Middle frontal gyrus (tissue), 1 donor: ENCODE measurements around the gene POLK.
"Not testable (repeated sequence)": the region's sequence is repeated elsewhere in the genome, so short reads cannot be mapped to it uniquely, and the experiment has no call there.

Experiments used
- DNase-seq: peaks from one replicate; pipeline ENCODE4 v3.0.0-alpha.2; 2015; ENCODE audit warnings: low spot score; ENCODE audit errors: extremely low spot score

Gene POLK

GRCh38 chr5:75511435-75512382 lies at the start of gene POLK, which contains the start of gene CERT1:
Gene POLK (plus strand): TSS chr5:75511891.
Gene CERT1 (minus strand): TSS chr5:75511629. CDS start chr5:75511207, 422 bp downstream.
- peak; percentile 97 for DNase-seq

DNA sequence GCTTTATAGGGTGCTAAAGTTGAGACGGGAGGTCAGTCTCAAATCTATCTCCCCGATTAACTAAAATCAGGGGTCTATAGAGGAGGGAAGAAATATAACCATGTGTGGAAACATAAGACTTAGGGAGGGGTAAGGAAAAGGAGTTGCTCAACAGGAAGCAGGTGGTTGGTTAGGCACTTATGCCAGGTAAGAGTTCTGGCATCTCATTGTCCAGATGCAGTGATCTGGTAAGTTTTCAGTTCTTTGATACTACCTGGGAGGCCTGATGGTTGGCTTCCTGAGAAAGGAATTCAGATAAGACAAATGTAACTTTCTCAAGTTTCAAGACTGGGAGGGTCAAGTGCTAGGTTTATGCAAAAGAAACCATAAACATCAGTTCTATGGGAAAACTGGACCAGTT lies 48.0 kb upstream of the POLK start:
- DNase-seq, result no peak

- no peak for DNase-seq
Observed at GRCh38 chr5:75465480-75465879, 46.2 kb upstream of the POLK start.

- DNase-seq, result no peak
Observed at GRCh38 chr5:75466006-75466716, 45.5 kb upstream of the POLK start.

DNA sequence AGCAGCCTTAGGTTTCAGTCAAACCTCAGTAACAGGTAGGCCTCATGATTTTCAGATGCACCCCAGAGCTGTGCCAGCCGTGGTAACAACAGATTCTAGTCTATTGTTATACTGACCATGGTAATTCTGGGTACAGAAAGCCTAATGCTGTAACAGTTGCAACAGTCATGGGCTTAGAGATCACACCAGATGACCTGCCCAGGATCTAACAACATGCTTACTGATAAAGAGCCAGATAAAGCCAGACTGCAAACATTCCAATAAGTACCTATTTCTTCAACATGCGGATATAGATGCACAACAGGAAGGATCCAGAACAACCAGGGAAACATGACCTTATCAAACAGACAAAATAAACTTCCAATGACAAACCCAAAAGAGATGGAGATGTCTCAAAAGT lies 43.1 kb upstream of the POLK start:
- no peak for DNase-seq

GRCh38 chr5:75469017-75469416 lies 42.7 kb upstream of the POLK start:
- no peak for DNase-seq

GRCh38 chr5:75471193-75471592 lies 40.5 kb upstream of the POLK start:
- no peak for DNase-seq

- no peak for DNase-seq
Observed at GRCh38 chr5:75472973-75473372, 38.7 kb upstream of the POLK start.

DNA sequence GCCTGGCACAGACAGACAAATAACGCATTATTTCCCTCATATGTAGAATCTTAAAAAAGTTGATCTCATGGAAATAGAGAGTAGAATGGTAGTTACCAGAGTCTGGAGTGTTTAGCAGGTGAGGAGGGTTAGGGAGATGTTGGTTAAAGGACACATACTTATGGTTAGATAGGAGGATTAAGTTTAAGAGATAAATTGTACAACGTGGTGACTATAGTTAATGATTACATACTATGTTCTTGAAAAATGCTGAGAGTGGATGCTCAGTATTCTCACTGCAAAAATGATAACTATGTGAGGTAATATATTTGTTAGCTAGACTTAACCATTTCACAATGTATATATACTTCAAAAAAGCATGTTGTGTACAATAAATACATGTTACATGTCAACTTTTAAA lies 38.2 kb upstream of the POLK start:
- DNase-seq, result no peak

DNA sequence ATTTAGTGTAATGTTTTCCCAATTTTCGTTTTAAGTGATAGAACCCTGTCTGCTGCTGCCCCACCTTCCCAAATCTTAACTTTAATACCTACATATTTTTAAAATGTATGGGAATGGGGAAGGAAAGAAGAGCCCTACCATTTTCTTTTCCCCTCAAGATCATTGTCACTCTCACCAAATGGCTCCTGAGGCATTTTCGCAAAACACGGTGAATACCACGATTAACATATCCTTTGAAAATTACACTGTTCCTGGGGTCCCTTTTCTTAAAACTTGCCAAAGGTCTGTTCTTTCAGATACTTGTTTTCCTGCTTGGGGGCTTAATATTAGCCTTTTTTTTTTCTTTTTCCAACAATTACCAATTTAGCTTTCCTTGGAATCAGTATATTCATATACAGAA lies 36.3 kb upstream of the POLK start:
- DNase-seq, result no peak

GRCh38 chr5:75481024-75481423 lies 30.7 kb upstream of the POLK start:
- no peak for DNase-seq

DNA sequence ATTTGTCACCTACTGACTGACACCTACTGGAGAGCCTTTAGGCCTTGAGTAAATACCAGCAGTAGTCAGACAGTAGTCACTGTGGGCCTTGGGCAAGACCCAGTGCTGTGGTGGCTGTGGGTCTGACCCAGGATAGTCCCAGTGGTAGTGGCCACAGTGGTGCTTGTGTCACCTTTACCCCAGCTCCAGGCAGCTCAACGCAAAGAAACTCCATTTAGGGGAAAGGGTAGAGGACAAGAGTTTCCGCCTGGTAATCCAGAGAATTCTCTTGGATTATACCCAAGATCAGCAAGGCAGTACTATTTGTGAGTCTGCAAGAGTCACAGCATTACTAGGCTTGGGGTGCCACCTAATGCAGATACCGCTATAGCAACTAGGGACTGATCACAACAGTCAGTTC lies 29.2 kb upstream of the POLK start:
- no peak for DNase-seq

DNA sequence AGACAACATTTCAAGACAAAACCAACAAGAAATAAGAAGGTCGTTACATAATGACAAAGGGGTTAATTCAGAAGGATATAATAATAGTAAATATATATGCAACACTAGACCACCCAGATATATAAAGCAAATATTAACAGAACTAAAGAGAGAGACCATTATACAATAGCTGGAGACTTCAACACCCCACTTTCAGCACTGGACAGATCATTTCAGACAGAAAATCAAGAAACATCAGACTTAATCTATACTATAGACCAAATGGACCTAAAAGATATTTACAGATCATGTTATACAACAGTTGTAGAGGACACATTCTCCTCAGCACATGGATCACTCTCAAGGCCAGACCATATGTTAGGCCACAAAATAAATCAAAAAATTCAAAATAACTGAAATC lies 27.1 kb upstream of the POLK start:
- no peak for DNase-seq

DNA sequence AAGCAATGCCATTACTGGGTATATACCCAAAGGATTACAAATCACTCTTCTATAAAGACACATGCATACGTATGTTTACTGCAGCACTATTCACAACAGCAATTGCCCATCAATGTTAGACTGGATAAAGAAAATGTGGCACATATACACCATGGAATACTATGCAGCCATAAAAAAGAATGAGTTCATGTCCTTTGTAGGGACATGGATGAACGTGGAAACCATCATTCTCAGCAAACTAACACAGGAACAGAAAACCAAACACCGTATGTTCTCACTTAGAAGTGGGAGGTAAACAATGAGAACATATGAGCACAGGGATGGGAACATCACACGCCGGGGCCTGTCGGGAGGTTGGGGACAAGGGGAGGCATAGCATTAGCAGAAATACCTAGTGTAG lies 21.8 kb upstream of the POLK start:
- DNase-seq, result not testable (repeated sequence)

DNA sequence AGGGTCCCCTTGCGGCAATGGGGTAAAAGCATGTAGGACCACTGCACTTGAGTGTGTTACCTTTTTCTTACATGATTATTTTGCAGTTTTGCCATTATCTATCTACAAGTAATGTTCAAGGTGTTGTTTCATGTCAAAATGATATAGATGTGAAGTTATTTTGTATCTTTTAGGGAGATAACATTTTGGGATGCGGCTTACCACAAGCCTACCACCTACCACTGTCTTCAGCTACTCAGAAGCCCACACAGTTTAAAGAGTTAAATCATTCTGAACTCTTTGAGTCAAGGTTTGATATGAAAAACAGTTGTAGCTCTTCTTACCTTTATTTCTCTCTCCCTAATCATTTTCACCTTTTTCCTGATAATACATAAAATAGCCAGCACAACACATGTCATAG lies 20.1 kb upstream of the POLK start:
- DNase-seq, result no peak

- no peak for DNase-seq
Observed at GRCh38 chr5:75496026-75496425, 15.7 kb upstream of the POLK start.

- DNase-seq, result no peak
Observed at GRCh38 chr5:75498208-75498777, 13.4 kb upstream of the POLK start.

DNA sequence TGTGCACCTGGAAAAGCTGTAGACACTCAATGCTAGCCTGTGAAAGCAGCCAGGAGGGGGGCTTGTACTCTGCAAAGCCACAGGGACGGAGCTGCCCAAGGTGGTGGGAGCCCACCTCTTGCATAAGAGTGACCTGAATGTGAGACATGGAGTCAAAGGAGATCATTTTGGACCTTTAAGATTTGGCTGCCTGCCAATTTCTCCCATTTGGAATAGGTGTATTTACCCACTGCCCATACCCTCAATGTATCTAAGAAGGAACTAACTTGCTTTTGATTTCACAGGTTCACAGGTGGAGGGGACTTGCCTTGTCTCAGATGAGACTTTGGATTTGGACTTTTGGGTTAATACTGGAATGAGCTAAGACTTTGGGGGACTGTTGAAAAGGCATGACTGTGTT lies 12.8 kb upstream of the POLK start:
- DNase-seq, result not testable (repeated sequence)

DNA sequence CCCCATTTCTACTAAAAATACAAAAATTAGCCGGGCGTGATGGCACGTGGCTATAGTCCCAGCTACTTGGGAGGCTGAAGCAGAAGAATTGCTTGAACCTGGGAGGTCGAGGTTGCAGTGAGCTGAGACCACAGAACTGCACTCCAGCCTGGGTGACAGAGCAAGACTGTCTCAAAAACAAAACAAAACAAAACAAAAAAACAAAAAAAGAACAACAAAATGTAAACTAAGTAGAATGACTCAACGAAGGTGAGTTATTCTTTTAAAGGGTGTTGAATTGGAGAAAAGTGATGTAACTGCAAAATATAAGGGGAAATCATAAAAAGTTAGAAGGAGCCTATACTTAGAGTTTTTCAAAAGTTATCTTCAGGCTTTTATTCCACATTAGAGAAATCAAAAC lies 6.6 kb upstream of the POLK start:
- not testable (repeated sequence) for DNase-seq

- DNase-seq, result no peak
Observed at GRCh38 chr5:75507841-75508240, 3.9 kb upstream of the POLK start.

GRCh38 chr5:75509546-75509945 lies 2.1 kb upstream of the POLK start:
- DNase-seq, result no peak

DNA sequence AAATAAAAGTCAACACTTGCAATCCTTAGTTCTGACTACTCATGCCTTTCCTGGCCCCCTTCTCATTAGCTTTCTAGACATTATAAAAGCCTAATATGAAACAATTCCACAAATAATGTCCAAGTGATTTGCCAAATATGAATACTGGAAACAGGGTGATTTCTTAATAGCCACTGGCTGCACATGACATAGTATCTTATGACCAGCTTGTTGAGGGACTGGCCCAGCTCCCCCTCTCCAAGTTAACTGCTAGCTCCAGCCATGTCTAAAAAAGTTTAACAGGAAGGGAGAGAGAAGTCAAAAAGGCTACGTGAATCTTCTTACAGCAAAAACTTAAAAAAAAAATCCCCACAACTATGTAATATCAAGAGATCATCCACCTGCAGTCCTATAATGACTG lies 1.7 kb upstream of the POLK start:
- DNase-seq, result no peak
